BE2C (cell line): Measurements from ENCODE around the gene DGUOK.

ENCODE experiments used
- DNase-seq: peaks from one replicate; pipeline ENCODE4 v3.0.0-alpha.2; 2020
- H3K27me3 ChIP-seq: fragments of 250-450 bp; sonication (Bioruptor Pico); 2 replicates; pipeline ENCODE4 v1.5.1; 2020; ENCODE audit warnings: mild to moderate bottlenecking
- H3K36me3 ChIP-seq: fragments of 250-450 bp; sonication (Bioruptor Pico); 2 replicates; pipeline ENCODE4 v1.5.1; 2020; ENCODE audit warnings: mild to moderate bottlenecking
- H3K4me1 ChIP-seq: fragments of 250-450 bp; sonication (Bioruptor Pico); 2 replicates; pipeline ENCODE4 v1.5.1; 2020
- H3K4me3 ChIP-seq: 2 replicates; pipeline ENCODE4 v1.5.1; 2011; ENCODE audit warnings: low read depth, low read length
- H3K9me3 ChIP-seq: fragments of 250-450 bp; sonication (Bioruptor Pico); 2 replicates; pipeline ENCODE4 v1.5.1; 2020
- TF ChIP-seq, protein P1 (sequence below): IDR thresholded peaks from 2 replicates; pipeline ENCODE4 v1.5.1; 2012; ENCODE audit warnings: mild to moderate bottlenecking, low read depth, low read length

DGUOK gene

DNA sequence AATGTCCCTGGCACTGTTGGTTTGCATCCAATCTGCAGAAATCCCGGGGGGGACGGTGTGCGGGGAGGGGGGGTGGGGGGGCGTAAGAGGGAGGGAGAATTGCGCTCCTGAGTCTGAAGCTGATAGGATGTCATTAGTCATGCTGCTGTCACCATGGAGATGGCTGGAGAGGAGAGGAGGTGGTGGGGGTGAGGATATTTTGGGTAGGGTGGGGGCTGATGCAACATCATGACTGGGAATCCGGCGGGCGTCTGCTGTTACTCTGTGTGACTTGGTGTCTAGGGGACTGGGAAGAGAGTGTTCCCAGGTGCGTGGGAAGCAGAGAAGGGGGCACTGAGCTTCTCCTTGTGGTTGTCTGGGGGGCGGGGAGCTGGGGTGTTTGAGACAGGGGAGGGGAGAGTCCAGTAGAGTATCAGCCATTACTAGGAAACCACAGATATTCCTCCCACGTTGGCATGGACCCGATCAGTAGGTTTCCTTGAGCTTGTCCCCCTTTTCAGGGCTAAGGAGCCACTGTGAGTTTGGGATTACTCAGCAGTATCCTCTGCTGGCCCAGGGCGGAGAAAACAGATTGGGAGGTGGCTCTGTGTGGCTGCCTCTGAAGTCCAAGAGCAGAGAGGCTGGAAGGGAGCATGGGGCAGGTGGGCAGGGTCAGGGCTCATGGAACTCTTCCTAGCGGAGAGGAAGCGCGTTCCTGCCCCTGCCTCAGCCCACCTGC is 77.0 kb downstream of the DGUOK start:
- no peak for DNase-seq
- TF ChIP-seq, protein P1, sequence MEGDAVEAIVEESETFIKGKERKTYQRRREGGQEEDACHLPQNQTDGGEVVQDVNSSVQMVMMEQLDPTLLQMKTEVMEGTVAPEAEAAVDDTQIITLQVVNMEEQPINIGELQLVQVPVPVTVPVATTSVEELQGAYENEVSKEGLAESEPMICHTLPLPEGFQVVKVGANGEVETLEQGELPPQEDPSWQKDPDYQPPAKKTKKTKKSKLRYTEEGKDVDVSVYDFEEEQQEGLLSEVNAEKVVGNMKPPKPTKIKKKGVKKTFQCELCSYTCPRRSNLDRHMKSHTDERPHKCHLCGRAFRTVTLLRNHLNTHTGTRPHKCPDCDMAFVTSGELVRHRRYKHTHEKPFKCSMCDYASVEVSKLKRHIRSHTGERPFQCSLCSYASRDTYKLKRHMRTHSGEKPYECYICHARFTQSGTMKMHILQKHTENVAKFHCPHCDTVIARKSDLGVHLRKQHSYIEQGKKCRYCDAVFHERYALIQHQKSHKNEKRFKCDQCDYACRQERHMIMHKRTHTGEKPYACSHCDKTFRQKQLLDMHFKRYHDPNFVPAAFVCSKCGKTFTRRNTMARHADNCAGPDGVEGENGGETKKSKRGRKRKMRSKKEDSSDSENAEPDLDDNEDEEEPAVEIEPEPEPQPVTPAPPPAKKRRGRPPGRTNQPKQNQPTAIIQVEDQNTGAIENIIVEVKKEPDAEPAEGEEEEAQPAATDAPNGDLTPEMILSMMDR: no peak
- Histone ChIP-seq H3K9me3 (no peaks in the 10 kb centered on the region), H3K27me3 (no peaks in the 10 kb centered on the region), H3K36me3 (no peaks in the 10 kb centered on the region), H3K4me1 (peaks cover 24% of the 10 kb centered on the region), H3K4me3 (peak overlapping the region; percentile 73)

DNA sequence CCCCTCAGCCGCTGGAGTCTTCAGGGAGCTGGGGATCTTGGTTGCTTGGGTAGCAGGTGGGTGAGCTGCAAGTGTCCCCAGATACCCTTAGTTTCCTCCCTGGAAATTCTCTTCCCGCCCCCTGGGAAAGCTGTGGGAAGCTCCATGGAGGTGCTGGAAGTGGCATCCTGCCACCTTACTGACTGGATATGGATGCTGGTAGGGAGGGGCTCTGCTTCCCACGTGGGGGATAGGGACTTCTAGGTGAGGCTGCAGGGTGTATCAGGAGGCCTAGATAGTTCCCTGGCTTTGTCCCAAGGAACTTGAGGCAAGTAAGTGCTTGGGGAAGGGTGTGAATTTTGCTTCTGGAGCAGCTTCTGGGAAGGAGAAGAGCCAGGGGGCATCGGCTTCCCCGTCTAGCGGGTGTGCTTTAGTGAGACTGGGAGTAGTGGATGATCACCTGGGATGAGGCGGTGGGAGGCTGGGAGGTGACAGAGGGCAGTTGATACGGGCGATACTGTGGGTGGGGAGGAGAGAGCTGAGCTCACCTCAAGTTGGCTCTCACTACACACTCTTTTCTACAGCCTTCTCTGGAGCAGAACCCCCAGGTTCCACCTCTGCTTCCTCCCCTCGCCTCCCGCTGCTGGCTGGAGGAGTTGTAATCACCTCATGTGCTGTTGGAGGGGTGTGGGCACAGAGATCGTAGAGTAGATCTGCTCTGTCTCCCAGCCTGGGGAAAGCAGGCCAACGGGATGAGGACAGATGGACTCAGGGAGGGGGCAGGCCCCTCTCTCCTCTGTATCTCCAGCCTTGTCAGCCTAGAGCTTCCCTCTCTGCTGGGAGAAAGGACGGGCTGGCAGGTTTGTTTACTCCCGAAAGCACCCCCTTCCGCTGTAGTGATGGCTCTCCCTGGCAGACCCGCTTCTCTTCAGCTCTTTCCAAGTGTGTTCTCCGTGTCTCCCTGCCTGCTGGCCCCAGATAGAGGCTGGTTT is 77.8 kb downstream of the DGUOK start:
- Histone ChIP-seq H3K4me3 (peak overlapping the region; percentile 73), H3K4me1 (peaks cover 24% of the 10 kb centered on the region), H3K9me3 (no peaks in the 10 kb centered on the region), H3K27me3 (no peaks in the 10 kb centered on the region), H3K36me3 (no peaks in the 10 kb centered on the region)
- DNase-seq: no peak
- TF ChIP-seq, protein P1: no peak

DNA sequence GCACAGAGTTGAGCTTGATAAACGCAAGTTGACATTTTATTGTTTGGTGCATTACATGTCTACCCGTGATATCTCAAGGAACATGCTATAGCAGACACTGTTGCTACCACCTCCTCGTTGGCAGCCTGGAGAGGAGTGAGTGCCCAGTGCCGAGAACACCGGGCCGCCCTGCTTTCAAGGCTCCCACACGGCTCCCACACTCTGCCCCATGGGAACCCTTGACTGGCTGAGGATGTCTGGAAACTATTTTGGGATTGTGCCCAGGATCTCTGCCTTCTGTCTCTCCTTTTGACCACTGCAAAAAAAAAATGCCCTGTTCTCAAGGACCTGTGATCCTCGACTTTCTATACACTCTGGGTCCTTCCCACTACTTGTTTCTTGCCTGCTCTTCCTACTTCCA is 79.1 kb downstream of the DGUOK start:
- Histone ChIP-seq H3K36me3 (no peaks in the 10 kb centered on the region), H3K27me3 (no peaks in the 10 kb centered on the region), H3K9me3 (no peaks in the 10 kb centered on the region), H3K4me3 (no peak overlapping the region), H3K4me1 (peaks cover 27% of the 10 kb centered on the region)
- DNase-seq: no peak
- TF ChIP-seq, protein P1: no peak

DNA sequence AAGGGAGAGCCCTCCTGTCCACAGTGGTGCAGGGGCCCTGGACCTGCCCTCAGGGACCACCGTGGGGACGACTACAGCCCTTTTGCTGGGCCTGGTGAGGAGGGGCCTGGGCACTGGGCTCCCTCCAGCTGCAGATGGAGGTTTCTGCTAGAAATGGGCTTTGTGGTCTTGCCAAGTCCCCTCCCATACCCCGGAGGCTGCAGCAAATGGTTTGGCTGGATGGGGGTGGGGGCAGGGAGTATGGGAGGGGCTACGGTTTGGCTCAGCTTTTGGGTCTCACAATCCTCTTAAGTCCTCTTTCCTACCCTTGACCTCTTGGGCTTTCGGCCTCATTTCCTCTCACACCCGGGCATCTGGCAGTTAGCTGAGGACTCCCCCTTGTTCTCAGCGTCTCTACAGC is 79.8 kb downstream of the DGUOK start:
- peak; percentile 61 for DNase-seq
- H3K27me3 ChIP-seq: no peaks in the 10 kb centered on the region
- TF ChIP-seq, protein P1: no peak
- no peaks in the 10 kb centered on the region for H3K36me3 ChIP-seq
- no peaks in the 10 kb centered on the region for H3K9me3 ChIP-seq
- H3K4me1 ChIP-seq: peaks cover 27% of the 10 kb centered on the region
- no peak overlapping the region for H3K4me3 ChIP-seq

DNA sequence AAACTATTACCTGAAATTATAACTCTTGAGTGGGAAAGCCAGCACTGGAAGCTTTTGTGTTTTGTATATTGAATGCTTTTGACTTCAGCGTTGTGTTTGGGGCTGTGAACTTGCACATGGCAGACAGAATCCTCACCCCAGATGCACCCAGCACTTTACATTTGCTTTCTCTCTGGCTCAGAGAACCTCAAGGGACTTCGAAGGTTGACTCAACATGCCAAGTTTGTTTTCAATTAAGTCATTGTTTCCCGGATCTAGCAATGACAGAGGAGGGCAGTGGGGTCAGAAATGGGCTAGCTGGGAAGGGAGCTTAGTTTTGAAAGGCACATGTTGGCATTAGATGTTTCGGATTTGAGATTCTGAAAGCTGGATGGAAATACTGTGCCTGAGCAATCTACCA is 80.4 kb downstream of the DGUOK start:
- TF ChIP-seq, protein P1: no peak
- Histone ChIP-seq H3K9me3 (no peaks in the 10 kb centered on the region), H3K4me3 (no peak overlapping the region), H3K4me1 (peaks cover 24% of the 10 kb centered on the region), H3K27me3 (no peaks in the 10 kb centered on the region), H3K36me3 (no peaks in the 10 kb centered on the region)
- DNase-seq: no peak
